HG03558 (cell line): ENCODE data around the gene ARID4B.
"Not testable (repeated sequence)": the region's sequence is repeated elsewhere in the genome, so short reads cannot be mapped to it uniquely, and the experiment has no call there.

Experiments
- ATAC-seq: cut with Tn5 transposase; IDR thresholded peaks from one replicate; pipeline ENCODE4 v1.9.1; 2021; ENCODE audit warnings: moderate number of reproducible peaks; ENCODE audit not compliant: unreplicated experiment; ENCODE audit errors: extremely low read depth

ARID4B gene

GRCh38 chr1:235239851-235240250 lies 88.1 kb downstream of the ARID4B start:
- ATAC-seq: no peak

- no peak for ATAC-seq
These were observed 89.4 kb downstream of the ARID4B start for GRCh38 chr1:235238558-235238957.

GRCh38 chr1:235236128-235236527 lies 91.9 kb downstream of the ARID4B start:
- ATAC-seq: no peak

- ATAC-seq: no peak
These were observed 98.1 kb downstream of the ARID4B start for GRCh38 chr1:235229868-235230267.

GRCh38 chr1:235227414-235227813 lies 100.6 kb downstream of the ARID4B start:
- ATAC-seq: no peak

GRCh38 chr1:235226933-235227332 lies 101.0 kb downstream of the ARID4B start:
- ATAC-seq: no peak

- no peak for ATAC-seq
These were observed 102.7 kb downstream of the ARID4B start for GRCh38 chr1:235225299-235225698.

GRCh38 chr1:235221653-235222375 lies 106.2 kb downstream of the ARID4B start:
- no peak for ATAC-seq

GRCh38 chr1:235215453-235215852 lies 112.5 kb downstream of the ARID4B start:
- ATAC-seq: no peak

GRCh38 chr1:235214962-235215361 lies 113.0 kb downstream of the ARID4B start:
- ATAC-seq: not testable (repeated sequence)

- ATAC-seq: no peak
These were observed 114.2 kb downstream of the ARID4B start for GRCh38 chr1:235213752-235214151.

GRCh38 chr1:235211517-235211916 lies 116.5 kb downstream of the ARID4B start:
- ATAC-seq: no peak

GRCh38 chr1:235207209-235207565 lies 120.8 kb downstream of the ARID4B start:
- ATAC-seq: no peak

- no peak for ATAC-seq
These were observed 121.3 kb downstream of the ARID4B start for GRCh38 chr1:235206533-235207208.

GRCh38 chr1:235205687-235206086 lies 122.3 kb downstream of the ARID4B start:
- ATAC-seq: no peak

GRCh38 chr1:235203428-235203827 lies 124.6 kb downstream of the ARID4B start:
- no peak for ATAC-seq

GRCh38 chr1:235202447-235202846 lies 125.5 kb downstream of the ARID4B start:
- not testable (repeated sequence) for ATAC-seq

- ATAC-seq: no peak
These were observed 128.5 kb downstream of the ARID4B start for GRCh38 chr1:235199441-235199840.

- ATAC-seq: no peak
These were observed 137.5 kb downstream of the ARID4B start for GRCh38 chr1:235190431-235190830.

GRCh38 chr1:235187316-235187715 lies 140.7 kb downstream of the ARID4B start:
- ATAC-seq: no peak

GRCh38 chr1:235181561-235182245 lies 146.3 kb downstream of the ARID4B start:
- no peak for ATAC-seq
